Measurements from ENCODE around the gene PLEKHA5.

DNA sequence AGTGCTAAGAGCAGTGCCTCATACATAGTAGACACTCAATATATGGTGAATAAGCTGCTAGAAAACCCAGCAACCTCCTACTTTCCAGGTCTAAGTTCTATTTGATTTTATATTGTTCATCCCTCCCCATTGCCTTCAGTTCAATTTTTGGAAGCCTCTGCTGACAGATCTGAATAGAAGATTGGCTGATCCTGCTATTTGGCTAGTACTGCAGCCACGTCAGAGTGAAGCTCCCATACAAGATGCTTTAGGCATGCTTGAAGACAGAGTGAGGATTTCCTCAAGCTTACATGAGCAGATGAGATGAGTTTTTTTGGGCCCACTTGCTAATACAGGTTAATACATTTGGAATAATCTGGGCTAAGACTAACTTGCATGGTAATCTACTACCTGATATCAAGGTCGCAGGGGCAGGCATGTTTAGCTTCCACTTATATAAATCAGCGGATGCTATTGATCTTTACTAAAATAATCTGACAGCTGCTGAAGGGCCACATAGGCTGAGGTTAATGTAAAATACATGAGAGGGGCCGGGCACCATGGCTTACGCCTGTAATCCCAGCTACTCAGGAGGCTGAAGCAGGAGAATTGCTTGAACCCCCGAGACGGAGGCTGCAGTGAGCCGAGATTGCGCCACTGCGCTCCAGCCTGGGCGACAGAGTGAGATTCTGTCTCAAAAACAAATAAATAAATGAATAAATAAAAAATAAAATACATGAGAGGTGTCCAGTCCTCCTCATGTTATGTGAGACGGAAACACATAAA lies 293.8 kb downstream of the PLEKHA5 start:
- TF ChIP-seq EZH2 (IDR thresholded peaks at IDR 0.05; ENCODE audit: low read depth, unreplicated experiment) (no peak), EZH2phosphoT487 (IDR thresholded peaks at IDR 0.05; ENCODE audit: unreplicated experiment) (no peak)
- TF ChIP-seq, protein P1, sequence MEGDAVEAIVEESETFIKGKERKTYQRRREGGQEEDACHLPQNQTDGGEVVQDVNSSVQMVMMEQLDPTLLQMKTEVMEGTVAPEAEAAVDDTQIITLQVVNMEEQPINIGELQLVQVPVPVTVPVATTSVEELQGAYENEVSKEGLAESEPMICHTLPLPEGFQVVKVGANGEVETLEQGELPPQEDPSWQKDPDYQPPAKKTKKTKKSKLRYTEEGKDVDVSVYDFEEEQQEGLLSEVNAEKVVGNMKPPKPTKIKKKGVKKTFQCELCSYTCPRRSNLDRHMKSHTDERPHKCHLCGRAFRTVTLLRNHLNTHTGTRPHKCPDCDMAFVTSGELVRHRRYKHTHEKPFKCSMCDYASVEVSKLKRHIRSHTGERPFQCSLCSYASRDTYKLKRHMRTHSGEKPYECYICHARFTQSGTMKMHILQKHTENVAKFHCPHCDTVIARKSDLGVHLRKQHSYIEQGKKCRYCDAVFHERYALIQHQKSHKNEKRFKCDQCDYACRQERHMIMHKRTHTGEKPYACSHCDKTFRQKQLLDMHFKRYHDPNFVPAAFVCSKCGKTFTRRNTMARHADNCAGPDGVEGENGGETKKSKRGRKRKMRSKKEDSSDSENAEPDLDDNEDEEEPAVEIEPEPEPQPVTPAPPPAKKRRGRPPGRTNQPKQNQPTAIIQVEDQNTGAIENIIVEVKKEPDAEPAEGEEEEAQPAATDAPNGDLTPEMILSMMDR (conservative IDR thresholded peaks at IDR 0.05; ENCODE audit: low read depth in 2 of 2) = no peak
- TF ChIP-seq, protein P2, sequence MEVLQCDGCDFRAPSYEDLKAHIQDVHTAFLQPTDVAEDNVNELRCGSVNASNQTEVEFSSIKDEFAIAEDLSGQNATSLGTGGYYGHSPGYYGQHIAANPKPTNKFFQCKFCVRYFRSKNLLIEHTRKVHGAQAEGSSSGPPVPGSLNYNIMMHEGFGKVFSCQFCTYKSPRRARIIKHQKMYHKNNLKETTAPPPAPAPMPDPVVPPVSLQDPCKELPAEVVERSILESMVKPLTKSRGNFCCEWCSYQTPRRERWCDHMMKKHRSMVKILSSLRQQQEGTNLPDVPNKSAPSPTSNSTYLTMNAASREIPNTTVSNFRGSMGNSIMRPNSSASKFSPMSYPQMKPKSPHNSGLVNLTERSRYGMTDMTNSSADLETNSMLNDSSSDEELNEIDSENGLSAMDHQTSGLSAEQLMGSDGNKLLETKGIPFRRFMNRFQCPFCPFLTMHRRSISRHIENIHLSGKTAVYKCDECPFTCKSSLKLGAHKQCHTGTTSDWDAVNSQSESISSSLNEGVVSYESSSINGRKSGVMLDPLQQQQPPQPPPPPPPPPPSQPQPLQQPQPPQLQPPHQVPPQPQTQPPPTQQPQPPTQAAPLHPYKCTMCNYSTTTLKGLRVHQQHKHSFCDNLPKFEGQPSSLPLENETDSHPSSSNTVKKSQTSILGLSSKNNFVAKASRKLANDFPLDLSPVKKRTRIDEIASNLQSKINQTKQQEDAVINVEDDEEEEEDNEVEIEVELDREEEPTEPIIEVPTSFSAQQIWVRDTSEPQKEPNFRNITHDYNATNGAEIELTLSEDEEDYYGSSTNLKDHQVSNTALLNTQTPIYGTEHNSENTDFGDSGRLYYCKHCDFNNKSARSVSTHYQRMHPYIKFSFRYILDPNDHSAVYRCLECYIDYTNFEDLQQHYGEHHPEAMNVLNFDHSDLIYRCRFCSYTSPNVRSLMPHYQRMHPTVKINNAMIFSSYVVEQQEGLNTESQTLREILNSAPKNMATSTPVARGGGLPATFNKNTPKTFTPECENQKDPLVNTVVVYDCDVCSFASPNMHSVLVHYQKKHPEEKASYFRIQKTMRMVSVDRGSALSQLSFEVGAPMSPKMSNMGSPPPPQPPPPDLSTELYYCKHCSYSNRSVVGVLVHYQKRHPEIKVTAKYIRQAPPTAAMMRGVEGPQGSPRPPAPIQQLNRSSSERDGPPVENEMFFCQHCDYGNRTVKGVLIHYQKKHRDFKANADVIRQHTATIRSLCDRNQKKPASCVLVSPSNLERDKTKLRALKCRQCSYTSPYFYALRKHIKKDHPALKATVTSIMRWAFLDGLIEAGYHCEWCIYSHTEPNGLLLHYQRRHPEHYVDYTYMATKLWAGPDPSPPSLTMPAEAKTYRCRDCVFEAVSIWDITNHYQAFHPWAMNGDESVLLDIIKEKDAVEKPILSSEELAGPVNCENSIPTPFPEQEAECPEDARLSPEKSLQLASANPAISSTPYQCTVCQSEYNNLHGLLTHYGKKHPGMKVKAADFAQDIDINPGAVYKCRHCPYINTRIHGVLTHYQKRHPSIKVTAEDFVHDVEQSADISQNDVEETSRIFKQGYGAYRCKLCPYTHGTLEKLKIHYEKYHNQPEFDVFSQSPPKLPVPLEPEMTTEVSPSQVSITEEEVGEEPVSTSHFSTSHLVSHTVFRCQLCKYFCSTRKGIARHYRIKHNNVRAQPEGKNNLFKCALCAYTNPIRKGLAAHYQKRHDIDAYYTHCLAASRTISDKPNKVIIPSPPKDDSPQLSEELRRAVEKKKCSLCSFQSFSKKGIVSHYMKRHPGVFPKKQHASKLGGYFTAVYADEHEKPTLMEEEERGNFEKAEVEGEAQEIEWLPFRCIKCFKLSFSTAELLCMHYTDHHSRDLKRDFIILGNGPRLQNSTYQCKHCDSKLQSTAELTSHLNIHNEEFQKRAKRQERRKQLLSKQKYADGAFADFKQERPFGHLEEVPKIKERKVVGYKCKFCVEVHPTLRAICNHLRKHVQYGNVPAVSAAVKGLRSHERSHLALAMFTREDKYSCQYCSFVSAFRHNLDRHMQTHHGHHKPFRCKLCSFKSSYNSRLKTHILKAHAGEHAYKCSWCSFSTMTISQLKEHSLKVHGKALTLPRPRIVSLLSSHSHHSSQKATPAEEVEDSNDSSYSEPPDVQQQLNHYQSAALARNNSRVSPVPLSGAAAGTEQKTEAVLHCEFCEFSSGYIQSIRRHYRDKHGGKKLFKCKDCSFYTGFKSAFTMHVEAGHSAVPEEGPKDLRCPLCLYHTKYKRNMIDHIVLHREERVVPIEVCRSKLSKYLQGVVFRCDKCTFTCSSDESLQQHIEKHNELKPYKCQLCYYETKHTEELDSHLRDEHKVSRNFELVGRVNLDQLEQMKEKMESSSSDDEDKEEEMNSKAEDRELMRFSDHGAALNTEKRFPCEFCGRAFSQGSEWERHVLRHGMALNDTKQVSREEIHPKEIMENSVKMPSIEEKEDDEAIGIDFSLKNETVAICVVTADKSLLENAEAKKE (CRISPR knock-in tag; IDR thresholded peaks at IDR 0.05) = no peak

Measured in GM23338 (cell line).